ENCODE measurements around the gene ELP2.

GRCh38 chr18:36104749-36105148 lies 24.9 kb upstream of the ELP2 start:
- TF ChIP-seq CTCF (conservative IDR thresholded peaks at IDR 0.05; ENCODE audit: low read length): no peak
- TF ChIP-seq EZH2phosphoT487 (IDR thresholded peaks at IDR 0.05; ENCODE audit: borderline replicate concordance, low read depth, low read length): no peak

Data from OCI-LY7 (cell line).